ENCODE measurements around the gene SIK2.

GRCh38 chr11:111562692-111563389 is 39.4 kb upstream of the SIK2 start:
- no peak for TF ChIP-seq CTCF (IDR thresholded peaks at IDR 0.05; ENCODE audit: insufficient read depth, low read length)
- no peak for TF ChIP-seq GABPA (IDR thresholded peaks at IDR 0.05; ENCODE audit: low read depth)
- TF ChIP-seq REST (IDR thresholded peaks at IDR 0.05; ENCODE audit: insufficient replicate concordance, low read depth) = no peak
- no peak for TF ChIP-seq POLR2AphosphoS5 (IDR thresholded peaks at IDR 0.05; ENCODE audit: low read depth)
- no peak for TF ChIP-seq SPI1 (IDR thresholded peaks at IDR 0.05; ENCODE audit: borderline replicate concordance, low read depth)
